ENCODE data around the gene MFAP2.
"Not testable (repeated sequence)": the region's sequence is repeated elsewhere in the genome, so short reads cannot be mapped to it uniquely, and the experiment has no call there.

MFAP2 gene

GRCh38 chr1:16929146-16930041, 51.0 kb downstream of the MFAP2 start:
- not testable (repeated sequence) for FAIRE-seq; DNase-seq (ENCODE audit: insufficient read length, low spot score)

GRCh38 chr1:16927711-16928485, 52.5 kb downstream of the MFAP2 start:
- DNase-seq (ENCODE audit: insufficient read length, low spot score) (no peak), FAIRE-seq (no peak)
- no peak for TF ChIP-seq CTCF (IDR thresholded peaks at IDR 0.05; ENCODE audit: insufficient read depth, missing control alignments)

- TF ChIP-seq CTCF (IDR thresholded peaks at IDR 0.05; ENCODE audit: insufficient read depth, missing control alignments) = no peak
- FAIRE-seq (no peak), DNase-seq (ENCODE audit: insufficient read length, low spot score) (no peak)
Observed at GRCh38 chr1:16927256-16927655, 53.2 kb downstream of the MFAP2 start.

- TF ChIP-seq CTCF (IDR thresholded peaks at IDR 0.05; ENCODE audit: insufficient read depth, missing control alignments) = no peak
- DNase-seq (ENCODE audit: insufficient read length, low spot score) (no peak), FAIRE-seq (no peak)
Observed at GRCh38 chr1:16926491-16927073, 53.8 kb downstream of the MFAP2 start.

- DNase-seq (ENCODE audit: insufficient read length, low spot score) = no peak
- TF ChIP-seq CTCF (IDR thresholded peaks at IDR 0.05; ENCODE audit: insufficient read depth, missing control alignments) = no peak
- no peak for FAIRE-seq
Observed at GRCh38 chr1:16925635-16926490, 54.6 kb downstream of the MFAP2 start.

GRCh38 chr1:16924919-16925477, 55.4 kb downstream of the MFAP2 start:
- TF ChIP-seq CTCF (IDR thresholded peaks at IDR 0.05; ENCODE audit: insufficient read depth, missing control alignments) = no peak
- FAIRE-seq (no peak), DNase-seq (ENCODE audit: insufficient read length, low spot score) (no peak)

Measured in D721Med (cell line).